ENCODE measurements around the gene ANKRD37. TPM values are rescaled to one million over a fixed set of nuclear protein-coding genes. Genes with fewer than 3 reads are reported as not detected.
A peak's percentile ranks its signal among the peaks of the same experiment; 100 is the strongest.

The ANKRD37 gene
- total and polyA plus RNA-seq, 4 donors = 1.2 to 7.9 (median 3.4) TPM

DNA sequence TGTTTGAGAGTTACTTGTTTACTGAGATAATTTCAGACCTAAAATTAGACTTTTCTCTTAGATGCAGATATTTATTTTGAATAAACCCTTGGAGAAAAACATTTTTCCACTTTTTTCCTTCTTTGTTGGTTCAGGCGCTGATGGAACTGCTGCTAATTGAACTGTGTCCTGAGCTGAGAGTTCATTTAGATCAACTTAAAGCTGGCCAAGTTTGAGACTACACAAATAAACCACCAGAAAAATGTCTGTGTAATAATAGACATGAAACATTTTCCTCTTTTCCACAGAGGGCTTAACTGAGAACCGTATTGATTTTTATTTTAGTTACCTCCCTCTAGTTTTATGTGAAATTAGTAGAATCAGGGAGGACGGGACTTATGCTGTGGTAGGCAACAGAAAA is 33.4 kb upstream of the ANKRD37 start:
- H3K27me3 ChIP-seq (ENCODE audit: control insufficient read depth in 4 of 4, insufficient read depth in 4 of 4, low read length in 3 of 4) = no peaks in the 10 kb centered on the region
- TF ChIP-seq RAD21 (IDR thresholded peaks at IDR 0.05) = peak in 1 of 2 donors; percentile 7
- TF ChIP-seq YY1 (IDR thresholded peaks at IDR 0.05) = peak; percentile 17
- no peak for TF ChIP-seq GABPA (IDR thresholded peaks at IDR 0.05 in 1 of 2, conservative IDR thresholded peaks at IDR 0.05 in 1 of 2)
- TF ChIP-seq HNF4A (conservative IDR thresholded peaks at IDR 0.05) = peak; percentile 69 to 82
- peak in 1 of 2 donors; percentile 43 for TF ChIP-seq RXRA (IDR thresholded peaks at IDR 0.05)
- peak overlapping the region; percentile 22 to 28 for H3K27ac ChIP-seq (ENCODE audit: low read depth in 1 of 2, low read length in 2 of 2)
- H3K36me3 ChIP-seq (ENCODE audit: control insufficient read depth in 4 of 4, insufficient read depth in 3 of 4, low read depth in 1 of 4, low read length in 3 of 4) = no peaks in the 10 kb centered on the region
- DNase-seq (ENCODE audit: low spot score) = no peak
- H3K9me3 ChIP-seq (ENCODE audit: control insufficient read depth in 4 of 4, low read length in 3 of 4) = no peaks in the 10 kb centered on the region
- no peak overlapping the region for H3K4me3 ChIP-seq (ENCODE audit: low read depth in 1 of 3, low read length in 3 of 3)
- peak overlapping the region in 1 of 2 donors; percentile 17 for H3K9ac ChIP-seq (ENCODE audit: low read depth in 1 of 2, low read length in 2 of 2)
- WGBS = 40% methylated on average over 3 of the region's 3 CpGs
- H3K4me1 ChIP-seq (ENCODE audit: control insufficient read depth in 4 of 4, insufficient read depth in 4 of 4, low read length in 3 of 4) = peaks cover 4 to 17% (median 10%) of the 10 kb centered on the region in 4 donors

DNA sequence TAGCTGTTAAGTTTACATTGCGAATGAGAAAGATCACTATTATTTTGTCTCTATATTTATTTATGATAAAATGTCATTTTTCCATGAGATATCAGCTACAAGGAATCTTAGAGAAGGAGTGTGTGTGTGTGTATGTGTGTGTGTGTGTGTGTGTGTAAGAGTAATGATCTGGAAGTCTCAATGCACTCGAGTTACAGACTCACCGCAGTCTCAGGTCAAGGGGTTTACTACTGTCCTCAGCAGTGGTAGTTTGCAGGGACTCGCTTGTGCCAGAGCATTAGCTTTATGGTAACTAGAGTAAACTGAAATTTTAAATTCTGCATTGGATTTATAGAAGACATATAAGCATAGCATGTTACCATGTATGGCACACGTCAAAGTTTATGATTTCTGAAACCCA is 31.8 kb upstream of the ANKRD37 start:
- Histone ChIP-seq H3K36me3 (ENCODE audit: control insufficient read depth in 4 of 4, insufficient read depth in 3 of 4, low read depth in 1 of 4, low read length in 3 of 4) (no peaks in the 10 kb centered on the region), H3K9me3 (ENCODE audit: control insufficient read depth in 4 of 4, low read length in 3 of 4) (no peaks in the 10 kb centered on the region), H3K27me3 (ENCODE audit: control insufficient read depth in 4 of 4, insufficient read depth in 4 of 4, low read length in 3 of 4) (no peaks in the 10 kb centered on the region), H3K4me3 (ENCODE audit: low read depth in 1 of 3, low read length in 3 of 3) (no peak overlapping the region), H3K9ac (ENCODE audit: low read depth in 1 of 2, low read length in 2 of 2) (no peak overlapping the region), H3K4me1 (ENCODE audit: control insufficient read depth in 4 of 4, insufficient read depth in 4 of 4, low read length in 3 of 4) (peaks cover 4 to 17% (median 10%) of the 10 kb centered on the region in 4 donors), H3K27ac (ENCODE audit: low read depth in 1 of 2, low read length in 2 of 2) (no peak overlapping the region)
- no peak for DNase-seq (ENCODE audit: low spot score)
- WGBS = 99% methylated on average over 5 of the region's 5 CpGs
- TF ChIP-seq RAD21 (IDR thresholded peaks at IDR 0.05) (no peak), SP1 (IDR thresholded peaks at IDR 0.05) (no peak), FOXA2 (IDR thresholded peaks at IDR 0.05) (no peak), RXRA (IDR thresholded peaks at IDR 0.05) (no peak), GABPA (IDR thresholded peaks at IDR 0.05 in 1 of 2, conservative IDR thresholded peaks at IDR 0.05 in 1 of 2) (no peak), HNF4G (IDR thresholded peaks at IDR 0.05) (no peak), FOXA1 (IDR thresholded peaks at IDR 0.05) (no peak), YY1 (IDR thresholded peaks at IDR 0.05) (no peak)
- TF ChIP-seq, protein P1, sequence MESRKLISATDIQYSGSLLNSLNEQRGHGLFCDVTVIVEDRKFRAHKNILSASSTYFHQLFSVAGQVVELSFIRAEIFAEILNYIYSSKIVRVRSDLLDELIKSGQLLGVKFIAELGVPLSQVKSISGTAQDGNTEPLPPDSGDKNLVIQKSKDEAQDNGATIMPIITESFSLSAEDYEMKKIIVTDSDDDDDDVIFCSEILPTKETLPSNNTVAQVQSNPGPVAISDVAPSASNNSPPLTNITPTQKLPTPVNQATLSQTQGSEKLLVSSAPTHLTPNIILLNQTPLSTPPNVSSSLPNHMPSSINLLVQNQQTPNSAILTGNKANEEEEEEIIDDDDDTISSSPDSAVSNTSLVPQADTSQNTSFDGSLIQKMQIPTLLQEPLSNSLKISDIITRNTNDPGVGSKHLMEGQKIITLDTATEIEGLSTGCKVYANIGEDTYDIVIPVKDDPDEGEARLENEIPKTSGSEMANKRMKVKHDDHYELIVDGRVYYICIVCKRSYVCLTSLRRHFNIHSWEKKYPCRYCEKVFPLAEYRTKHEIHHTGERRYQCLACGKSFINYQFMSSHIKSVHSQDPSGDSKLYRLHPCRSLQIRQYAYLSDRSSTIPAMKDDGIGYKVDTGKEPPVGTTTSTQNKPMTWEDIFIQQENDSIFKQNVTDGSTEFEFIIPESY (IDR thresholded peaks at IDR 0.05) = no peak
- TF ChIP-seq, protein P2, sequence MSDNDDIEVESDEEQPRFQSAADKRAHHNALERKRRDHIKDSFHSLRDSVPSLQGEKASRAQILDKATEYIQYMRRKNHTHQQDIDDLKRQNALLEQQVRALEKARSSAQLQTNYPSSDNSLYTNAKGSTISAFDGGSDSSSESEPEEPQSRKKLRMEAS (IDR thresholded peaks at IDR 0.05) = no peak
- TF ChIP-seq, protein P3, sequence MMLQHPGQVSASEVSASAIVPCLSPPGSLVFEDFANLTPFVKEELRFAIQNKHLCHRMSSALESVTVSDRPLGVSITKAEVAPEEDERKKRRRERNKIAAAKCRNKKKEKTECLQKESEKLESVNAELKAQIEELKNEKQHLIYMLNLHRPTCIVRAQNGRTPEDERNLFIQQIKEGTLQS (IDR thresholded peaks at IDR 0.05) = no peak

DNA sequence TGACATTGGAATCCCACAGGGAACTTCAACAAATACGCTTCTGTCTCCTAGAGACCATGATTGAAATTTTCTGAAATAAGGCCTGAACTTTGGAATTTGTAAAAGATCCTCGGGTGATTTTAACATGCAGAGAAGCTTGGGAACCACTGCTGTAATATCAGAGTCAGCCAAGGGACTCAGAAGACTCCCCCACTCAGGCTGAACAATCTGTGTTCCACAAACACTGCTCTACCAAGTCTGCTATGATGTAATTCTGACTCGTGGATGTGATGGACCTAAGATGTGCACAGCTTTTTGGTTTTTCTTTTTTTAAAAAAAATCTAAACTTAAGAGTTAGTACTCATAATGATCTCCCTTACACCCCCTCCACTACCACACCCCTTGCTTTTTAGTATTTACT is 26.9 kb upstream of the ANKRD37 start:
- Histone ChIP-seq H3K4me3 (ENCODE audit: low read depth in 1 of 3, low read length in 3 of 3) (no peak overlapping the region), H3K9ac (ENCODE audit: low read depth in 1 of 2, low read length in 2 of 2) (no peak overlapping the region), H3K27me3 (ENCODE audit: control insufficient read depth in 4 of 4, insufficient read depth in 4 of 4, low read length in 3 of 4) (no peaks in the 10 kb centered on the region), H3K9me3 (ENCODE audit: control insufficient read depth in 4 of 4, low read length in 3 of 4) (no peaks in the 10 kb centered on the region), H3K4me1 (ENCODE audit: control insufficient read depth in 4 of 4, insufficient read depth in 4 of 4, low read length in 3 of 4) (no peaks in the 10 kb centered on the region), H3K27ac (ENCODE audit: low read depth in 1 of 2, low read length in 2 of 2) (no peak overlapping the region), H3K36me3 (ENCODE audit: control insufficient read depth in 4 of 4, insufficient read depth in 3 of 4, low read depth in 1 of 4, low read length in 3 of 4) (peaks cover 0 to 6% (median 0%) of the 10 kb centered on the region in 4 donors)
- 49% methylated on average over 3 of the region's 3 CpGs for WGBS
- DNase-seq (ENCODE audit: low spot score) = no peak
- TF ChIP-seq HNF4A (conservative IDR thresholded peaks at IDR 0.05) (peak in 1 of 2 donors; percentile 7), TAF1 (conservative IDR thresholded peaks at IDR 0.05) (no peak)
